ENCODE data around the gene ETF1.
"Not testable (repeated sequence)": the region's sequence is repeated elsewhere in the genome, so short reads cannot be mapped to it uniquely, and the experiment has no call there.

ETF1 gene

DNA sequence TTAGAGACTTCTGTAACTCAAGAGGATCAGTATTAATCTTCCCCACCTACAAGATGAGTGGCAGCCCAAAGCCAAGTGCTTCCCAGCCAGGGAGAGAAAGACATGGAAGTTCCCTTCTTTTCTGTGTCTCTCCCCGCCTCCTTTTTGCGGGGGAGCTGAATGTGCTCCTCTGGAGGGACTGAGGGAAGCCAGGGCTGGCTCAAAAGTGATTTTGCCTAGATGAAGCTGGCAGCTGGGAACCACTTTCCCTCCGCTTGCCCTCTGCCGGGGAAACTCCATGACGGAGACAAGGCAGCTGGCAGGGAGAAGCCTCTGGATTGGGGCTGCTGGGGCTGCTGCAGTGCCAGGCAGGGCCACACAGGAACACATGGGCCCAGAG is 53.4 kb downstream of the ETF1 start:
- WGBS, 2 experiments (ENCODE audit: insufficient coverage in 2 of 2) = 87 to 93% methylated on average over 4 of the region's 5 CpGs
- Histone ChIP-seq H3K27ac (ENCODE audit: low read depth, low read length, severe bottlenecking) (no peak overlapping the region), H3K36me3 (ENCODE audit: control insufficient read depth, insufficient read depth, low read length) (no peaks in the 10 kb centered on the region)

DNA sequence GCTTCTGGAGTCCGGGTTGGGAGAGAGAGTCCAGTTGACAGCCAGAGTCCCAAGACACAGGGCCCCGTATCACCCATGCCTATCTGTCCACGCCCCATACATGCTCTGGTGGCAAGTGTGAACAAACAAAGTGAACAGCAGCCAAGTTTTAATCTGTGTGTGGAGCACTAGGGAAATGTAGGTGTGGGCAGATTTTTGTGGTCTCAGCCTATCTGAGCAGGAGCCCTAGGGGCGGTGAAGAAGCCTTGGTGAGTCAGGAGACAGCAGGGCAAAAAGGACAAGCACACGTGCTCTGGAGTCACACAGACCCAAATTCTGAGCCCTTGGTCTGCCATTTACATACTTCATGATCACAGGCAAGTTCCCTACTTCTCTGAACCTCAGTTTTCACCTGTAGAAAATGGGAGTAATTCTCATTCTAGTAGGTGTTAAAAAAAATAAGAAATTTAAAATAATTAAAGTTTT is 54.5 kb downstream of the ETF1 start:
- Histone ChIP-seq H3K36me3 (ENCODE audit: control insufficient read depth, insufficient read depth, low read length) (no peaks in the 10 kb centered on the region), H3K9me3 (ENCODE audit: control insufficient read depth, low read length) (no peaks in the 10 kb centered on the region), H3K27ac (ENCODE audit: low read depth, low read length, severe bottlenecking) (no peak overlapping the region), H3K4me3 (ENCODE audit: extremely low read depth, insufficient read depth, low read length, poor library complexity, severe bottlenecking) (no peak overlapping the region), H3K4me1 (ENCODE audit: control insufficient read depth, insufficient read depth, low read length, poor library complexity, severe bottlenecking) (peaks cover 22% of the 10 kb centered on the region)
- 85 to 98% methylated on average over 4 to 5 of the region's 5 CpGs for WGBS, 2 experiments (ENCODE audit: insufficient coverage in 2 of 2)

More for the DNA sequence above, 53.4 kb downstream of the ETF1 start:
- Histone ChIP-seq H3K4me1 (ENCODE audit: control insufficient read depth, insufficient read depth, low read length, poor library complexity, severe bottlenecking) (peaks cover 27% of the 10 kb centered on the region), H3K9me3 (ENCODE audit: control insufficient read depth, low read length) (no peaks in the 10 kb centered on the region), H3K4me3 (ENCODE audit: extremely low read depth, insufficient read depth, low read length, poor library complexity, severe bottlenecking) (no peak overlapping the region)

DNA sequence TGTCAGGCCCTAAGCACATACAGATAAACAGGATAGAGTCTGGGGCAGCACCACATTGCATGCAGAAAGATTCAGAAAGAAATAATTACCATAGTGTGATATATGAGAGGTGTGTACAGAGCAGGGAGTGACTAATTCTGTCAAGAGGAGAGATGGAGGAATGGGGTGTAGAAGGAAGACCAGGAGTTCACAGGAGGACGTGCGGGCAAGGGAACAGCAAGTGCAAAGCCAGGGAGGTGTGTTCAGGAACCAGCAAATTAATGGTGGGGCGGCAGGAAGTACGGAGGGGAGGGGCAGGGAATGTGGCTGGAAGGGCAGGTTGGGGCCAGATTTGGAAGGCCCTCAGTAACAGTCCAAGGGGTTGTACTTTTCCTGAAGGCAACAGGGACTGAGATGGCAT is 60.4 kb downstream of the ETF1 start:
- Histone ChIP-seq H3K4me1 (ENCODE audit: control insufficient read depth, insufficient read depth, low read length, poor library complexity, severe bottlenecking) (peaks cover 4% of the 10 kb centered on the region), H3K9me3 (ENCODE audit: control insufficient read depth, low read length) (no peaks in the 10 kb centered on the region), H3K27ac (ENCODE audit: low read depth, low read length, severe bottlenecking) (no peak overlapping the region), H3K36me3 (ENCODE audit: control insufficient read depth, insufficient read depth, low read length) (no peaks in the 10 kb centered on the region), H3K4me3 (ENCODE audit: extremely low read depth, insufficient read depth, low read length, poor library complexity, severe bottlenecking) (no peak overlapping the region)
- 62 to 75% methylated on average over 2 to 4 of the region's 4 CpGs for WGBS, 2 experiments (ENCODE audit: insufficient coverage in 2 of 2)

DNA sequence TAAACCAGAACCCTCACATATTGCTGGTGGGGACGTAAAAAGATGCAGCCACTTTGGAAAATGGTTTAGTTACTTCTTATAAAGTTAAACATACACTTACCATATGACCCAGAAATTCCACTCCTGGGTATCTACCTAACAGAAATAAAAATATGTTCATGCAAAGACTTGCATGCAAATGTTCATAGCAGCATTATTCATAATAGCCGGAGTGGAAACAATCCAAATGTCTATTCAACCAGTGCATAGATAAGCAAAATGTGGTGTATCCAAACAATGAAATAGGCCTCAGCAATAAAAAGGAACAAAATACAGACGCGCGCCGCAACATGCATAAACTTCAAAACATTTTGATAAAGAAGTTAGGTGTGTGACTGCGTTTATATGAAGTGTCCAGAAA is 66.1 kb downstream of the ETF1 start:
- WGBS, 2 experiments (ENCODE audit: insufficient coverage in 2 of 2) = 96 to 99% methylated on average over 6 of the region's 7 CpGs
- Histone ChIP-seq H3K36me3 (ENCODE audit: control insufficient read depth, insufficient read depth, low read length) (no peaks in the 10 kb centered on the region), H3K9me3 (ENCODE audit: control insufficient read depth, low read length) (no peaks in the 10 kb centered on the region), H3K4me1 (ENCODE audit: control insufficient read depth, insufficient read depth, low read length, poor library complexity, severe bottlenecking) (no peaks in the 10 kb centered on the region), H3K4me3 (ENCODE audit: extremely low read depth, insufficient read depth, low read length, poor library complexity, severe bottlenecking) (no peak overlapping the region), H3K27ac (ENCODE audit: low read depth, low read length, severe bottlenecking) (no peak overlapping the region)

DNA sequence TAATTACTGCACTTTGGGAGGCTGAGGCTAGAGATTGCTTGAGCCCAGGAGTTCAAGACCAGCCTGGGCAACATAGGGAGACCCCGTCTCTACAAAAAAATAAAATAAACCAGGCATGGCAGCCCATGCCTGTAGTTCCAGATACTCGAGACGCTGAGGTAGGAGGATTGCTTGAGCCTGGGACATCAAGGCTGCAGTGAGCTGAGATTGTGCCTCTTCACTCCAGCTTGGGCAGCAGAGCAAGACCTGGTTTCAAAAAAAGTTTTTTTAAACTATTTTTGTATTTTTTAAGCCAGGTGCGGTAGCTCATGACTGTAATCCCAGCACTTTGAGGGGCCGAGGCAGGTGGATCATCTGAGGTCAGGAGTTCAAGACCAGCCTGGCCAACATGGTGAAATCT is 69.9 kb downstream of the ETF1 start:
- H3K4me1 ChIP-seq (ENCODE audit: control insufficient read depth, insufficient read depth, low read length, poor library complexity, severe bottlenecking); H3K27ac ChIP-seq (ENCODE audit: low read depth, low read length, severe bottlenecking); H3K9me3 ChIP-seq (ENCODE audit: control insufficient read depth, low read length); H3K4me3 ChIP-seq (ENCODE audit: extremely low read depth, insufficient read depth, low read length, poor library complexity, severe bottlenecking): not testable (repeated sequence)
- H3K36me3 ChIP-seq (ENCODE audit: control insufficient read depth, insufficient read depth, low read length) = peaks cover 10% of the 10 kb centered on the region
- 93 to 95% methylated on average over 5 of the region's 5 CpGs for WGBS, 2 experiments (ENCODE audit: insufficient coverage in 2 of 2)

DNA sequence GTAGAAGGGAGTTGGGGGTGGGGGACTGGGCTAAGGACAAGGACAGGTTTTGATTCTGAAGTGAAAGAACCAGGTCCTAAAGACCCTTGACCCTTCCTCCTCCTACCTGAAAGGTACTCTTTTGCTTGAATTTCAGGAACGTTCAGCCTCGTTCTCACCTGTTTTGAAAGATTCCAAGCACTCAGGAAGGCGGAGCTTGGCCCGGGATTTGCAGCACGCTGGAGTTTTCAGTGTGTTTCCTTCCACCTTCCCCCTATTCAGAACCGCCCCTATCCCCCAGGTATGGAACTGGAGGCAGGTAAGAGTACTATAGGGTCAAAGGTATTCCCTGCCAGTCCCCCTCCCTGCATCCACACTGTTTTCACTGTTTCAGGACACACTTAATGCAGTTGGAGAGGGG is 70.7 kb downstream of the ETF1 start:
- Histone ChIP-seq H3K36me3 (ENCODE audit: control insufficient read depth, insufficient read depth, low read length) (peaks cover 16% of the 10 kb centered on the region), H3K27ac (ENCODE audit: low read depth, low read length, severe bottlenecking) (no peak overlapping the region), H3K4me1 (ENCODE audit: control insufficient read depth, insufficient read depth, low read length, poor library complexity, severe bottlenecking) (no peaks in the 10 kb centered on the region), H3K9me3 (ENCODE audit: control insufficient read depth, low read length) (no peaks in the 10 kb centered on the region), H3K4me3 (ENCODE audit: extremely low read depth, insufficient read depth, low read length, poor library complexity, severe bottlenecking) (no peak overlapping the region)
- 44 to 49% methylated on average over 2 to 3 of the region's 6 CpGs for WGBS, 2 experiments (ENCODE audit: insufficient coverage in 2 of 2)

DNA sequence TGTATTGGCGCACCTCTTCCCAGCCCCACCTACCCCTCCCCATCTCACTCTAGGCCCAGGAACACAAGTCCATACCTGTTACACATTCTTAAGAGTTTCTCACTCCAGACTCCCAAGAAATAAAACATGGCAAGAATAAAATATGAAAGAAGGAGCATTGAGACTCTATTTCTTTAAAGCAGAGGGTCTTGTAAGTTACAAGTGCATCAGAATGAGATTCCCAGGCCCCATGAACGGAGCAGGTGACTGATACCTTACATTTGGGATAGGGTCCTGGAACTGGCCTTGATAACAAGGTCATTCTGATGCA is 72.0 kb downstream of the ETF1 start:
- H3K9me3 ChIP-seq (ENCODE audit: control insufficient read depth, low read length) = no peaks in the 10 kb centered on the region
- H3K4me1 ChIP-seq (ENCODE audit: control insufficient read depth, insufficient read depth, low read length, poor library complexity, severe bottlenecking) = peaks cover 7% of the 10 kb centered on the region
- H3K36me3 ChIP-seq (ENCODE audit: control insufficient read depth, insufficient read depth, low read length) = peaks cover 23% of the 10 kb centered on the region
- no peak overlapping the region for H3K4me3 ChIP-seq (ENCODE audit: extremely low read depth, insufficient read depth, low read length, poor library complexity, severe bottlenecking)
- WGBS, 2 experiments (ENCODE audit: insufficient coverage in 2 of 2) = 87 to 100% methylated on average over 2 of the region's 2 CpGs
- no peak overlapping the region for H3K27ac ChIP-seq (ENCODE audit: low read depth, low read length, severe bottlenecking)

DNA sequence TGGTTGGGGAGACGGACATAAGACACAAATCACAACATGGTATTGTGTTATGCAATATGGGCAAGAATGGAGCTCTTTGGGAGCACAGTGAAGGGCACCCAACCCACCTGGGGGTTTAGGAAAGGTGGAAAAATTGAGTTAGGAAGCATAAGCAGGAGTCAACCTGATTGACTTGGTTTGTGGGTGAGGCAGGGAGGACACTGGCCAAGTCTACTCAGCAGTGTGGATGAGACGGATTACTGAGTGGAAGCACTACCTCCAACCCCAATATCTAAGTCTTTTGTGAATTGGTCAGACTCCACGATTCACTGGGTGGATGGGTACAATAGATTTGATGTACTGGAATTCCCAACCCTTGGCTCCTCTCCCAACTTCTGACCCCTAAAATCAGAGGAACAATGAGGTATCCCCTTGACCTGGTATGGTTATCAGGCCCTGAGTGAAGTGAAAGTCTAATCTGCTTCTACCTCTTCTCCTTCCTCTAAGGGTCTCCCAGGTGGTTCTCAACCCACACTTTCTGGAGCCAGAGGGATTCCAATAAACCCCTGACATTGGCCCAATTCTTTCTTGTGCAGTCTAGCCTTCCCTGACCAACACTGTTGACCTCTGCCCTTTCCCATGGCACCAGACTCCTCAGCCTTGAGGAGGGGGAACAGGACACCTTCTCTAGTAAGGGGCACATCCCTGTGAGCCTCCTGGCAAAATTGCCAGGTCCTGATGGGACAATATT is 72.5 kb downstream of the ETF1 start:
- peaks cover 8% of the 10 kb centered on the region for H3K4me1 ChIP-seq (ENCODE audit: control insufficient read depth, insufficient read depth, low read length, poor library complexity, severe bottlenecking)
- H3K27ac ChIP-seq (ENCODE audit: low read depth, low read length, severe bottlenecking) = no peak overlapping the region
- no peak overlapping the region for H3K4me3 ChIP-seq (ENCODE audit: extremely low read depth, insufficient read depth, low read length, poor library complexity, severe bottlenecking)
- peaks cover 23% of the 10 kb centered on the region for H3K36me3 ChIP-seq (ENCODE audit: control insufficient read depth, insufficient read depth, low read length)
- WGBS, 2 experiments (ENCODE audit: insufficient coverage in 2 of 2) = 88% methylated on average over 1 of the region's 3 CpGs; no CpG with 5 or more reads in 1 of the 2 experiments
- no peaks in the 10 kb centered on the region for H3K9me3 ChIP-seq (ENCODE audit: control insufficient read depth, low read length)

DNA sequence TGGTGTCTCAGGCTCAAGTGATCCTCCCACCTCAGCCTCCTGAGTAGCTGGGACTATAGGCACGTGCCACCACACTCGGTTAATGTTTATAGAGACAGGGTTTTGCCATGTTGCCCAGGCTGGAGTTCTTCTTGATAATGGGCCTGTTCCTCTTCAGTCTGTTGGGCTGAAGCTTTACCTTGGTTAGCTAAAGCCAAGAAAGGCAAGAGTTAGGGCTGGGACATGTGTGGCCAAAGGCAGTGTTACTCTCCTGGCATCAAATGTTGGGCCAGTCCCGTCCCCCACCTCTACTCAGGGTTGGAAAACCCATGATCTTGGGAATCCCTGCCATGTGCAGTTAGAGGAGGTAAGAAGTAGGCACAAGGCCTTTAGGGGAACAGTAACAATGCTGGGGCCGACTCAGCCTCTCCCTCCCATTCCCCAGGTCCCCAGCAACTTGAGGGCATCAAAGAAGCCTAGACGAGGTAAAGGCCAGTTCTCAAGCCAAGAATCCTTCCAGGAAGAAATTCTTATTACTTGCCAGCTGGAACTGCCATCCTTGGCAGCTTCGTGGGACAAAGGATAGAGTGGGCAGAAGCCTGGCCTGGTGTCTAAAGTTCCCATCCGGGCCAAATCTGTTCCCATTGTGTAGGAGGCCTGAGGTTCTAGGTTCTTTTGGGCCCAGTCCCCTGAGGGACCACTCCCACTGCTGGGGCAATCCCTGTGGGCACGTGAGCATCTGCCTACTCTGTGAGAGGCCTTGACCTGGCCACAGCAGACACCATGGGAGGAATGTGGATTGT is 73.3 kb downstream of the ETF1 start:
- peaks cover 23% of the 10 kb centered on the region for H3K36me3 ChIP-seq (ENCODE audit: control insufficient read depth, insufficient read depth, low read length)
- no peak overlapping the region for H3K4me3 ChIP-seq (ENCODE audit: extremely low read depth, insufficient read depth, low read length, poor library complexity, severe bottlenecking)
- H3K9me3 ChIP-seq (ENCODE audit: control insufficient read depth, low read length) = no peaks in the 10 kb centered on the region
- peaks cover 8% of the 10 kb centered on the region for H3K4me1 ChIP-seq (ENCODE audit: control insufficient read depth, insufficient read depth, low read length, poor library complexity, severe bottlenecking)
- no peak overlapping the region for H3K27ac ChIP-seq (ENCODE audit: low read depth, low read length, severe bottlenecking)
- 89 to 93% methylated on average over 5 to 7 of the region's 8 CpGs for WGBS, 2 experiments (ENCODE audit: insufficient coverage in 2 of 2)

DNA sequence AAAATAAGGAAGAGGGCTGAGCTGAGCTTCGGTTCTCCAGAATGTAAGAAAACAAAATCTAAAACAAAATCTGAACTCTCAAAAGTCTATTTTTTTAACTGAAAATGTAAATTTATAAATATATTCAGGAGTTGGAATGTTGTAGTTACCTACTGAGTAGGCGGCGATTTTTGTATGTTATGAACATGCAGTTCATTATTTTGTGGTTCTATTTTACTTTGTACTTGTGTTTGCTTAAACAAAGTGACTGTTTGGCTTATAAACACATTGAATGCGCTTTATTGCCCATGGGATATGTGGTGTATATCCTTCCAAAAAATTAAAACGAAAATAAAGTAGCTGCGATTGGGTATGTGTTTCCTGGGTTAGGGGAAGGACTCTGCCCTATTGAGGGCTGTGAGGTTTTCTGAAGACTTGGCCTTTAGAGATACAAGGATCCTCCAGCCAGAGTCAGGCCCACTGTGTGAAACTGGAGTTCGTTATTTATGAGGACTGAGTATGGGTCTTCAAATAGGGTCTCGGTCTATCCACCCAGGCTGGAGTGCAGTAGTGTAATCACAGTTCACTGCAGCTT is 74.0 kb downstream of the ETF1 start:
- Histone ChIP-seq H3K9me3 (ENCODE audit: control insufficient read depth, low read length) (no peaks in the 10 kb centered on the region), H3K4me3 (ENCODE audit: extremely low read depth, insufficient read depth, low read length, poor library complexity, severe bottlenecking) (no peak overlapping the region), H3K36me3 (ENCODE audit: control insufficient read depth, insufficient read depth, low read length) (peaks cover 23% of the 10 kb centered on the region), H3K4me1 (ENCODE audit: control insufficient read depth, insufficient read depth, low read length, poor library complexity, severe bottlenecking) (peaks cover 8% of the 10 kb centered on the region), H3K27ac (ENCODE audit: low read depth, low read length, severe bottlenecking) (no peak overlapping the region)
- WGBS, 2 experiments (ENCODE audit: insufficient coverage in 2 of 2) = 96% methylated on average over 5 to 7 of the region's 8 CpGs

Data from mesodermal cell (in vitro differentiated cells).